ENCODE data around the gene CLTA. TPM values are rescaled to one million over a fixed set of nuclear protein-coding genes. Genes with fewer than 3 reads are reported as not detected.

Gene CLTA
- total and polyA plus RNA-seq, 10 of the 15 experiments (the other 5 are each of a cell fraction or from before 2014, with no cell fraction given) = 49.0 to 241 (median 168) TPM

DNA sequence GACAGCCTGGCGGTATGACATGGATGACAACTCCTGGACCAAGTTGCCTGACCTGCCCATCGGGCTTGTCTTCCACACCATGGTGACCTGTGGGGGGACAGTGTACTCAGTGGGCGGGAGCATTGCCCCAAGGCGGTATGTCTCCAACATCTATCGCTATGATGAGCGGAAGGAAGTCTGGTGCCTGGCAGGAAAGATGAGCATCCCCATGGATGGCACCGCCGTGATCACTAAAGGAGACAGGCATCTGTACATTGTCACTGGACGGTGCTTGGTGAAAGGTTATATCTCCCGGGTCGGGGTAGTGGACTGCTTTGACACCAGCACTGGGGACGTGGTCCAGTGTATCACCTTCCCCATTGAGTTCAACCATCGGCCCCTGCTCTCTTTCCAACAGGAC lies 20.2 kb upstream of the CLTA start:
- no peaks in the 10 kb centered on the region for H3K36me3 ChIP-seq (ENCODE audit: control insufficient read depth in 2 of 2, insufficient read depth in 2 of 2, low read length in 1 of 2)
- no peak overlapping the region for H3K4me3 ChIP-seq
- H4K20me1 ChIP-seq (ENCODE audit: control insufficient read depth, insufficient read depth) = no peaks in the 10 kb centered on the region
- no peaks in the 10 kb centered on the region for H3K9me3 ChIP-seq (replicated peaks; ENCODE audit: control insufficient read depth, insufficient read depth, low read length)
- ChIA-PET SMC1A (ENCODE audit: uncharacterized antibody, unreplicated experiment) (interaction anchor here (9.1 kb wide), 1 partner anchor 68 kb away, joined by 134 read pairs; no protein-coding TSS in a partner anchor), RAD21 (ENCODE audit: unreplicated experiment) (no interaction called here), POLR2A (no interaction called here), CTCF (interaction anchor here (4.3 kb wide), 1 partner anchor 68 kb away, joined by 19 read pairs; no protein-coding TSS in a partner anchor)
- no peak overlapping the region for H3K4me2 ChIP-seq (ENCODE audit: control insufficient read depth, insufficient read depth)
- no peaks in the 10 kb centered on the region; a peak in 2 of 4 replicates for H3K27me3 ChIP-seq (replicated peaks in 1 of 2; ENCODE audit: control insufficient read depth in 2 of 2, insufficient read depth in 2 of 2, low read length in 1 of 2)
- no TSS peak for BruUV-seq (replicated peaks)
- in situ Hi-C loops (cut with MboI) = no loop called here
- H3K27ac ChIP-seq (ENCODE audit: control insufficient read depth, insufficient read depth) = no peak overlapping the region
- no peaks in the 10 kb centered on the region for H3K79me2 ChIP-seq (ENCODE audit: control insufficient read depth, insufficient read depth, low read length)
- peaks cover 3% of the 10 kb centered on the region; the same call in 1 of the 2 replicates for H3K4me1 ChIP-seq (ENCODE audit: control insufficient read depth, insufficient read depth, low read length)
- no peak overlapping the region for H2AFZ ChIP-seq (ENCODE audit: control insufficient read depth, low read depth, low read length)
- no peak overlapping the region for H3K9ac ChIP-seq (ENCODE audit: control insufficient read depth, insufficient read depth, low read length)
- ATAC-seq (no peak), FAIRE-seq (no peak), DNase-seq (ENCODE audit: low read depth, low spot score) (no peak)
- 59% methylated on average over 13 of the region's 13 CpGs for WGBS (ENCODE audit: insufficient coverage, insufficient replicate concordance, low lambda C conversion rate, missing lambda C conversion rate)
- intact Hi-C loops (cut with micrococcal nuclease; ENCODE audit: unreplicated experiment) = no loop called here
- no peak for TF ChIP-seq POLR2A (IDR thresholded peaks at IDR 0.05; ENCODE audit: low read depth, low read length)
- no peak for TF ChIP-seq KDM1A (IDR thresholded peaks at IDR 0.05; ENCODE audit: borderline replicate concordance)
- no peak for TF ChIP-seq CEBPB (IDR thresholded peaks at IDR 0.05; ENCODE audit: borderline replicate concordance in 1 of 2, low read depth in 2 of 2, low read length in 2 of 2)
- no peak for TF ChIP-seq ZZZ3 (IDR thresholded peaks at IDR 0.05; ENCODE audit: control insufficient read depth, insufficient read length, low read depth)
- no peak for TF ChIP-seq SMARCA5 (IDR thresholded peaks at IDR 0.05)
- no peak for TF ChIP-seq GATAD2B (conservative IDR thresholded peaks at IDR 0.05; ENCODE audit: low read depth)
- no peak for TF ChIP-seq EP300 (IDR thresholded peaks at IDR 0.05; ENCODE audit: borderline replicate concordance in 1 of 2, control insufficient read depth in 1 of 2, low read depth in 2 of 2, low read length in 2 of 2)
- TF ChIP-seq SMAD5 (IDR thresholded peaks at IDR 0.05; ENCODE audit: low read depth) = no peak
- TF ChIP-seq MLLT1 (IDR thresholded peaks at IDR 0.05) = no peak
- TF ChIP-seq IRF4 (IDR thresholded peaks at IDR 0.05; ENCODE audit: low read depth, low read length) = no peak
- TF ChIP-seq, protein P1, sequence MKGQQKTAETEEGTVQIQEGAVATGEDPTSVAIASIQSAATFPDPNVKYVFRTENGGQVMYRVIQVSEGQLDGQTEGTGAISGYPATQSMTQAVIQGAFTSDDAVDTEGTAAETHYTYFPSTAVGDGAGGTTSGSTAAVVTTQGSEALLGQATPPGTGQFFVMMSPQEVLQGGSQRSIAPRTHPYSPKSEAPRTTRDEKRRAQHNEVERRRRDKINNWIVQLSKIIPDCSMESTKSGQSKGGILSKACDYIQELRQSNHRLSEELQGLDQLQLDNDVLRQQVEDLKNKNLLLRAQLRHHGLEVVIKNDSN (IDR thresholded peaks at IDR 0.05; ENCODE audit: borderline replicate concordance, extremely low read length, insufficient read depth, low read depth, low read length) = no peak
- no peak for TF ChIP-seq FOXK2 (IDR thresholded peaks at IDR 0.05)
- TF ChIP-seq BRCA1 (IDR thresholded peaks at IDR 0.05; ENCODE audit: low read depth, low read length) = no peak
